ENCODE data around the gene PPIG. TPM values are rescaled to one million over a fixed set of nuclear protein-coding genes. Genes with fewer than 3 reads are reported as not detected.
"Not testable (repeated sequence)": the region's sequence is repeated elsewhere in the genome, so short reads cannot be mapped to it uniquely, and the experiment has no call there.

The PPIG gene
- total and polyA plus RNA-seq, 2 donors (not counting 1 experiment from before 2014, with no cell fraction given), result 21.5 to 78.6 TPM

DNA sequence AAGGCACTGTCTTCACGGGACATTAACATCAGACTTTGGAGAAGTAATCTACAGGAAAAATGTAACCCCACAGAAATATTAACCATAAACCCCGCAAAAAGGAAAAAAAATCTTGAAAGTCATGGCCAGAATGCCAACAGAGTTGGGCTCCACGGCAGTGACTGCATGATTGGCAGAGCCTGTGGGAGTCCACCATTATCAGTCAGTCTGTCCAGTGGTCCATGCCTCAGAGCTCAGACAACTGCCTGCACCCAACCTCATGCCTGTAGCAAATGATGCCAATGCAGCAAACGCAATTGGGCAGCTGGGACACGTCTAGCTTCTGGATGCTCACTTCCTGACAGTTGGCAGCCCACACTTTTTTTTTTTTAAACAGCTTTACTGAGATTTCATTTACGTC lies 5.1 kb upstream of the PPIG start:
- no peaks in the 10 kb centered on the region for H3K36me3 ChIP-seq (replicated peaks in 1 of 2; ENCODE audit: control extremely low read depth in 1 of 2, control insufficient read depth in 1 of 2, extremely low read depth in 1 of 2, insufficient read depth in 2 of 2, low read length in 1 of 2)
- no peak overlapping the region for H3K4me3 ChIP-seq (ENCODE audit: control extremely low read depth in 1 of 5, extremely low read depth in 1 of 5, insufficient read depth in 1 of 5, low read depth in 2 of 5, low read length in 4 of 5)
- no peak overlapping the region for H3K27ac ChIP-seq (ENCODE audit: low read length in 2 of 2)
- intact Hi-C loops (cut with micrococcal nuclease), result loop anchor here (10.0 kb wide), 1 partner anchor 1856 kb away; the partner anchor contains the start of genes DCAF17 and METTL8
- no peaks in the 10 kb centered on the region for H3K27me3 ChIP-seq (replicated peaks in 1 of 4; ENCODE audit: control extremely low read depth in 1 of 4, control insufficient read depth in 3 of 4, insufficient read depth in 4 of 4, low read length in 3 of 4)
- Mint-ChIP-seq H3K27me3 (no peaks in the 10 kb centered on the region), H3K4me1 (peaks cover 3% of the 10 kb centered on the region), H3K9me3 (ENCODE audit: insufficient read depth) (no peaks in the 10 kb centered on the region), H3K4me3 (no peak overlapping the region), H3K27ac (no peak overlapping the region)
- no peak overlapping the region for H3K4me2 ChIP-seq (replicated peaks; ENCODE audit: low read depth, low read length, poor library complexity, severe bottlenecking)
- H2AFZ ChIP-seq (ENCODE audit: insufficient read depth, low read depth, low read length, poor library complexity, severe bottlenecking), result no peak overlapping the region
- H3K9me3 ChIP-seq (ENCODE audit: control extremely low read depth in 1 of 3, control insufficient read depth in 2 of 3, insufficient read depth in 1 of 3, low read length in 2 of 3), result peaks cover 0 to 5% (median 0%) of the 10 kb centered on the region in 3 donors
- no peak for TF ChIP-seq EZH2 (IDR thresholded peaks at IDR 0.05; ENCODE audit: borderline replicate concordance, insufficient read depth, low read depth, low read length, poor library complexity, severe bottlenecking)
- TF ChIP-seq, protein P1, sequence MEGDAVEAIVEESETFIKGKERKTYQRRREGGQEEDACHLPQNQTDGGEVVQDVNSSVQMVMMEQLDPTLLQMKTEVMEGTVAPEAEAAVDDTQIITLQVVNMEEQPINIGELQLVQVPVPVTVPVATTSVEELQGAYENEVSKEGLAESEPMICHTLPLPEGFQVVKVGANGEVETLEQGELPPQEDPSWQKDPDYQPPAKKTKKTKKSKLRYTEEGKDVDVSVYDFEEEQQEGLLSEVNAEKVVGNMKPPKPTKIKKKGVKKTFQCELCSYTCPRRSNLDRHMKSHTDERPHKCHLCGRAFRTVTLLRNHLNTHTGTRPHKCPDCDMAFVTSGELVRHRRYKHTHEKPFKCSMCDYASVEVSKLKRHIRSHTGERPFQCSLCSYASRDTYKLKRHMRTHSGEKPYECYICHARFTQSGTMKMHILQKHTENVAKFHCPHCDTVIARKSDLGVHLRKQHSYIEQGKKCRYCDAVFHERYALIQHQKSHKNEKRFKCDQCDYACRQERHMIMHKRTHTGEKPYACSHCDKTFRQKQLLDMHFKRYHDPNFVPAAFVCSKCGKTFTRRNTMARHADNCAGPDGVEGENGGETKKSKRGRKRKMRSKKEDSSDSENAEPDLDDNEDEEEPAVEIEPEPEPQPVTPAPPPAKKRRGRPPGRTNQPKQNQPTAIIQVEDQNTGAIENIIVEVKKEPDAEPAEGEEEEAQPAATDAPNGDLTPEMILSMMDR (IDR thresholded peaks at IDR 0.05), result no peak
- POLR2A ChIA-PET, result interaction anchor here (0.6 kb wide), 1 partner anchor 1302 kb away, joined by 3 read pairs; no protein-coding TSS in a partner anchor
- DNase-seq, result no peak
- CTCF ChIA-PET, result no interaction called here
- no peaks in the 10 kb centered on the region for H4K20me1 ChIP-seq (ENCODE audit: control insufficient read depth, insufficient read depth, low read length, poor library complexity, severe bottlenecking)
- 92% methylated on average over 2 of the region's 6 CpGs for WGBS (ENCODE audit: insufficient coverage)
- no peaks in the 10 kb centered on the region for H3K79me2 ChIP-seq (ENCODE audit: control insufficient read depth, insufficient read depth, low read length)
- ATAC-seq (ENCODE audit: low read depth), result no peak
- H3K4me1 ChIP-seq (ENCODE audit: control insufficient read depth in 2 of 2, insufficient read depth in 2 of 2, low read length in 2 of 2), result peaks cover 0 to 5% of the 10 kb centered on the region in 2 donors
- H3K9ac ChIP-seq (ENCODE audit: low read length), result no peak overlapping the region

DNA sequence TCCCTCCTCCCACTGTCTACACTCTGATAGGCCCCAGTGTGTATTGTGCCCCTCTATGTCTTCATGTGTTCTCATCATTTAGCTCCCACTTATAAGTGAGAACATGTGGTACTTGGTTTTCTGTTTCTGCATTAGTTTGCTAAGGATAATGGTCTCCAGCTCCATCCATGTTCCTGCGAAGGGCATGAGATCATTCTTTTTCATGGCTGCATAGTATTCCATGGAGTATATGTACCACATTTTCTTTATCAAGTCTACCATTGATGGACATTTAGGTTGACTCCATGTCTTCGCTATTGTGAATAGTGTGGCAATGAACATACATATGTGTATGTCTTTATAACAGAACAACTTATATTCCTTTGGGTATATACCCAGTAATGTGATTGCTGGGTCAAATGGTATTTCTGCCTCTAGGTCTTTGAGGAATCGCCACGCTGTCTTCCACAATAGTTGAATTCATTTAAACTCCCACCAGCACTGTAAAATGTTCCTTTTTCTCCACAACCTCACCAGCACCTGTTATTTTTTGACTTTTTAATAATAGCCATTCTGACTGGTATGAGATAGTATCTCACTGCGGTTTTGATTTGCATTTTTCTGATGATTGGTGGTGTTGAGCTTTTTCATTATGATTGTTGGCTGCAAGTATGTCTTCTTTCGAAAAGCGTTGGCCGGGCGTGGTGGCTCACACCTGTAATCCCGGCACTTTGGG lies 1.4 kb upstream of the PPIG start:
- Mint-ChIP-seq H3K4me3 (peak overlapping the region; percentile 60), H3K27ac (peak overlapping the region; percentile 67), H3K4me1 (peaks cover 24% of the 10 kb centered on the region)
- Histone ChIP-seq H3K79me2 (ENCODE audit: control insufficient read depth, insufficient read depth, low read length) (peaks cover 25% of the 10 kb centered on the region), H3K4me1 (ENCODE audit: control insufficient read depth in 2 of 2, insufficient read depth in 2 of 2, low read length in 2 of 2) (peaks cover 12 to 24% of the 10 kb centered on the region in 2 donors)
- H3K9me3 ChIP-seq (ENCODE audit: control extremely low read depth in 1 of 3, control insufficient read depth in 2 of 3, insufficient read depth in 1 of 3, low read length in 2 of 3); H4K20me1 ChIP-seq (ENCODE audit: control insufficient read depth, insufficient read depth, low read length, poor library complexity, severe bottlenecking); H3K4me3 ChIP-seq (ENCODE audit: control extremely low read depth in 1 of 5, extremely low read depth in 1 of 5, insufficient read depth in 1 of 5, low read depth in 2 of 5, low read length in 4 of 5); H3K9me3 Mint-ChIP-seq (ENCODE audit: insufficient read depth); H3K27ac ChIP-seq (ENCODE audit: low read length in 2 of 2); ATAC-seq (ENCODE audit: low read depth); H3K9ac ChIP-seq (ENCODE audit: low read length); intact Hi-C loops (cut with micrococcal nuclease); POLR2A ChIA-PET; H3K4me2 ChIP-seq (replicated peaks; ENCODE audit: low read depth, low read length, poor library complexity, severe bottlenecking); H3K27me3 Mint-ChIP-seq; H3K27me3 ChIP-seq (replicated peaks in 1 of 4; ENCODE audit: control extremely low read depth in 1 of 4, control insufficient read depth in 3 of 4, insufficient read depth in 4 of 4, low read length in 3 of 4); DNase-seq; H2AFZ ChIP-seq (ENCODE audit: insufficient read depth, low read depth, low read length, poor library complexity, severe bottlenecking); H3K36me3 ChIP-seq (replicated peaks in 1 of 2; ENCODE audit: control extremely low read depth in 1 of 2, control insufficient read depth in 1 of 2, extremely low read depth in 1 of 2, insufficient read depth in 2 of 2, low read length in 1 of 2): not testable (repeated sequence)
- WGBS (ENCODE audit: insufficient coverage), result 100% methylated on average over 1 of the region's 10 CpGs
- CTCF ChIA-PET, result interaction anchor here (0.6 kb wide), 1 partner anchor 37 kb away, joined by 5 read pairs; no protein-coding TSS in a partner anchor

All from B cell (primary cell).